HFF-Myc (cell line): ENCODE results near the gene VPS54.

Experiments
- DNase-seq: peaks from one replicate; pipeline ENCODE4 v3.0.0-alpha.2; 2011; ENCODE audit warnings: low read depth; ENCODE audit errors: extremely low read depth
- H3K4me3 ChIP-seq: replicated peaks from 2 replicates; pipeline ENCODE4 v1.5.1; 2011; ENCODE audit warnings: low read depth, mild to moderate bottlenecking, control low read depth, low read length
- TF ChIP-seq, protein P1 (sequence below): IDR thresholded peaks from 2 replicates; pipeline ENCODE4 v1.5.1; 2012; ENCODE audit warnings: mild to moderate bottlenecking, low read depth, low read length, control low read depth; ENCODE audit errors: missing control alignments

VPS54 gene, protein sequence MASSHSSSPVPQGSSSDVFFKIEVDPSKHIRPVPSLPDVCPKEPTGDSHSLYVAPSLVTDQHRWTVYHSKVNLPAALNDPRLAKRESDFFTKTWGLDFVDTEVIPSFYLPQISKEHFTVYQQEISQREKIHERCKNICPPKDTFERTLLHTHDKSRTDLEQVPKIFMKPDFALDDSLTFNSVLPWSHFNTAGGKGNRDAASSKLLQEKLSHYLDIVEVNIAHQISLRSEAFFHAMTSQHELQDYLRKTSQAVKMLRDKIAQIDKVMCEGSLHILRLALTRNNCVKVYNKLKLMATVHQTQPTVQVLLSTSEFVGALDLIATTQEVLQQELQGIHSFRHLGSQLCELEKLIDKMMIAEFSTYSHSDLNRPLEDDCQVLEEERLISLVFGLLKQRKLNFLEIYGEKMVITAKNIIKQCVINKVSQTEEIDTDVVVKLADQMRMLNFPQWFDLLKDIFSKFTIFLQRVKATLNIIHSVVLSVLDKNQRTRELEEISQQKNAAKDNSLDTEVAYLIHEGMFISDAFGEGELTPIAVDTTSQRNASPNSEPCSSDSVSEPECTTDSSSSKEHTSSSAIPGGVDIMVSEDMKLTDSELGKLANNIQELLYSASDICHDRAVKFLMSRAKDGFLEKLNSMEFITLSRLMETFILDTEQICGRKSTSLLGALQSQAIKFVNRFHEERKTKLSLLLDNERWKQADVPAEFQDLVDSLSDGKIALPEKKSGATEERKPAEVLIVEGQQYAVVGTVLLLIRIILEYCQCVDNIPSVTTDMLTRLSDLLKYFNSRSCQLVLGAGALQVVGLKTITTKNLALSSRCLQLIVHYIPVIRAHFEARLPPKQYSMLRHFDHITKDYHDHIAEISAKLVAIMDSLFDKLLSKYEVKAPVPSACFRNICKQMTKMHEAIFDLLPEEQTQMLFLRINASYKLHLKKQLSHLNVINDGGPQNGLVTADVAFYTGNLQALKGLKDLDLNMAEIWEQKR

DNA sequence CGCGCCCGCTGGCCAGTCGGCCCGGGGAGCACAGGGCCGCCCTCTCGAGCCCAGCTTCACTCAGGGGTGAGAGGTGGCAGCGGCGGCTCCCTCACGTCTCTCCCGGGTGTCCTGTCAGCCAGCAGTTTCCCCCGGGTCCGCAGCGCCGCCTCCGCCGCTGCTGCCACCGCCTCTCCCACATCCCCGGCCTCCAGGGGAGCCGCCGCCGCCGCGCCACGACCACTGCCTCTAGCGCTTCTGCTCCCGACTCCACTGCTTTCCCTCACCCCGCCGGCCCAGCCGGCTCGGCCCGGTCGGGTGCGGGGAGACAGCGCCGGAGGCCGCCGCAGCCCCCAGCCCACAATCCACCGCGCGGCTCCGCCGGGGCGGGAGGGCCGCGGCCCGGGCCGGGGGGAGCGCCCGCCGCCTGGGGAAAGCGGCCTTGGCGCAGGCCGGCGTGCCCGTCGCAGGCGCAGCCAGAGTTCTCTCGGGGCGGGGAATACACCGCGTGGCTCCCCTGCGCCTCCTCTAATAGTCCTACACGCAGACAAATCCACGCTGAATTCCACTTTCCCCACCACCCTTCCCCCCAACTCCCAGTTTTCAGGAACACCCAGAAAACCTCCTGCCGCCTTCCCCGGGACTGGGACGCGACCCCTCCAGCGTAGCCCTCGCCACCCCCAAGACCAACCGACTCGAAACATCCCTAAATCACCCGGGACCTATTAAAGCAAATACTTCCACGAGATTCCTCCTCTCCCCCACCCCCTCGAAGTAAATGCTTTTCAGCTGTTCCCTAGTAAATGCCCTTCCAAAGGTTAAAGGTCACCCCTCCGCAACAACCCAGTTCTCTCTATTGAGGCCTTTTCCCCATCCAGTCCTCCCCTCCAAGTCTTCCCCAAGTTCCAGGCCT is at the start of gene VPS54:
Gene VPS54, minus strand, starts transcription at position 346 of the 892 bp plus-strand sequence. CDS start 35,429 bp downstream, outside the sequence.
- TF ChIP-seq, protein P1, sequence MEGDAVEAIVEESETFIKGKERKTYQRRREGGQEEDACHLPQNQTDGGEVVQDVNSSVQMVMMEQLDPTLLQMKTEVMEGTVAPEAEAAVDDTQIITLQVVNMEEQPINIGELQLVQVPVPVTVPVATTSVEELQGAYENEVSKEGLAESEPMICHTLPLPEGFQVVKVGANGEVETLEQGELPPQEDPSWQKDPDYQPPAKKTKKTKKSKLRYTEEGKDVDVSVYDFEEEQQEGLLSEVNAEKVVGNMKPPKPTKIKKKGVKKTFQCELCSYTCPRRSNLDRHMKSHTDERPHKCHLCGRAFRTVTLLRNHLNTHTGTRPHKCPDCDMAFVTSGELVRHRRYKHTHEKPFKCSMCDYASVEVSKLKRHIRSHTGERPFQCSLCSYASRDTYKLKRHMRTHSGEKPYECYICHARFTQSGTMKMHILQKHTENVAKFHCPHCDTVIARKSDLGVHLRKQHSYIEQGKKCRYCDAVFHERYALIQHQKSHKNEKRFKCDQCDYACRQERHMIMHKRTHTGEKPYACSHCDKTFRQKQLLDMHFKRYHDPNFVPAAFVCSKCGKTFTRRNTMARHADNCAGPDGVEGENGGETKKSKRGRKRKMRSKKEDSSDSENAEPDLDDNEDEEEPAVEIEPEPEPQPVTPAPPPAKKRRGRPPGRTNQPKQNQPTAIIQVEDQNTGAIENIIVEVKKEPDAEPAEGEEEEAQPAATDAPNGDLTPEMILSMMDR: no peak
- H3K4me3 ChIP-seq: peak within 1 kb of the TSS; percentile 51
- DNase-seq: no peak

DNA sequence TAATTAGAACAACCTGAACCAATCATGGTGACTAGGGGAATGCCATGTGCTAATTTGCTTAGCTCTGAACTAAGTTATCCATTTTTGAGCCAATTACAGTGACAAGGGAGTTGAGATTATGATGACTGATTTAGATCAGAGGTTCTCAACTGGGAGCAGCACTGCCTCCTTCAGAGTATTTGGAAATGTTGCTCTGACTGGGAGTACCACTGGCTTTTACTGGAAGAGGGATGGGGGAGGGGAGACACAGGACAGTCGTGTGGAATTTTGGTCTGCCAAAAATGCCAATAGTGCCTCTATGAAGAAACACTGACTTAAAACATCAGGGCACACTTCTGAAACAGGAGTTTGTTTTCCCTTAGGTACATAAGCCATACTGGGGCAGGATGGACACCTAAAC is 48.1 kb upstream of the VPS54 start:
- TF ChIP-seq, protein P1: no peak
- DNase-seq: no peak
- no peak overlapping the region for H3K4me3 ChIP-seq

DNA sequence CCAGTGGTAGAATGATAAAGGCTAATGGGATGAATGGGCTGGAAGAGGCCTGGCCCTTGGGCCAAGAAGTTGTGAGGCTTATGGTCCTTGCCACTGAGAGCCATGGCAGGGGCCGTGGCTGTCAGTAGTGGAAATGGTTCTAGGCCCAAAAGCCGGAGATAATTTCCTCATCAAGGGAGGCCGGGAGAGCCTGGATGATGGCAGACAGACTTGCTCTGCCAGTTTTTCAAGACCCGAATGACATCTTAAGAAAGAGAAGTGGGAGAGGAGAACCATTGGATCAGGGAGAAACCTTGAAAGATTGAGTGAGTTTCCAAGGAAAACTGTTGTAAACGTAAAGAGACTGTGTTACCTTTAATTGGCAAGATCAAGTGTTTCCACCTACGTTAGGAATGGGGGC is 46.3 kb upstream of the VPS54 start:
- TF ChIP-seq, protein P1: no peak
- no peak for DNase-seq
- no peak overlapping the region for H3K4me3 ChIP-seq

DNA sequence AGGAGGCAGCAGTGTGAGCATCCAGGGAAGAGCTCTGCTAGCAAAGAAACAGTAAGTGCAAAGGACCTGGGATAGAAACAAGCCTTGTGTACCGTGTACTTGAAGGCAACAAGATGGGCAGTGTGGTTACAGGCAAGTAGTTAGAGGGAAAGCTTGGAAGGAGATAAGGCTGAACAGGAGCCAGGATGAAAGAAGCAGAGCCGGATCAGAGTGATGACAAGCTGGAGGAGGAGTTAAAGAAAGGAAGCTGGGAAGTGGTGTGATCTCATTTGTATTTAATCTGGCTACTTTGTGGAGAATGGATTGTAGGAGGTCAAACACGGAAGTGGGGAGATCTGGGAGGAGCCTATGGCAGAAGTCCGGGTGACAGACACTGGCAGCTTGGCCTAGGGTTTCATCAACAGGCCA is 44.7 kb upstream of the VPS54 start:
- DNase-seq: no peak

DNA sequence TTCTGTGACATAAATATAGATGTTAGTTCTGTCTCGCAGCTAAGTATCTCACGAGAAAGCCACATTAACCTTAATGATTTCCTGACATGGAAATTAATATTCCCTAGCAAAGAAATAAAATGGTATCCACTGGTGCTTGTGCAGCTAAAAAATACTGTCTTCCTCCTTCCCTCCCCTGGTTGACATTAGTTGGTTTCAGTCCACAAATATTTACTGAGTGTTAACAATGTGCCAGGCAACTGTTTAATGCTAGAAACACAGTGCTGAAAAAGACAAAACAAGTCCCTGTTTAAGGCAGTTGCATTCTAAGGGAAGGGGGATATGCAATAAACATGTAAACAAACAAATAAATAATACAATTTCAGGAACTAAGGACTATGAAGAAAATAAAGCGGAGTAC is 44.2 kb upstream of the VPS54 start:
- H3K4me3 ChIP-seq: no peak overlapping the region
- TF ChIP-seq, protein P1: no peak
- DNase-seq: no peak

More for the DNA sequence above, 44.7 kb upstream of the VPS54 start:
- TF ChIP-seq, protein P1: no peak
- no peak overlapping the region for H3K4me3 ChIP-seq

DNA sequence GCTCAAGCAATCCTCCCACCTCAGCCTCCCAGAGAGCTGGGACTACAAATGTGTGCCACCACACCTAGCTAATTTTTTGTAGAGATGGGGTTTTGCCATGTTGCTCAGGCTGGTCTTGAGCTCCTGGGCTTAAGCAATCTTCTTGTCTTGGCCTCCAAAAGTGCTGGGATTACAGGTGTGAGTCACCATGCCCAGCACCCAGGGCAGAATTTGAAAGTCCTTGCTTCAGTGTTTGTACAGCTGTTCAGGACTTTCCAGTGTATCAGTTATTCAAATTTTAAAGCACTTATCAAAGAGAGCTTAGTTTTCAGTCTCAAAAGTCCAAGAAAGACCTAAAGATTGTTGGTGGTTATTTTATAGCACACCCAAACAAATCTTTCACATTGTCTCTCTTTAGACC is 43.6 kb upstream of the VPS54 start:
- TF ChIP-seq, protein P1: no peak
- no peak overlapping the region for H3K4me3 ChIP-seq
- no peak for DNase-seq
